ENCODE measurements around the gene ARHGAP24. TPM values are rescaled to one million over a fixed set of nuclear protein-coding genes. Genes with fewer than 3 reads are reported as not detected.
"Not testable (repeated sequence)": the region's sequence is repeated elsewhere in the genome, so short reads cannot be mapped to it uniquely, and the experiment has no call there.

Gene ARHGAP24
- total and polyA plus RNA-seq, 2 donors (not counting 3 experiments of a cell fraction or from before 2014, with no cell fraction given) = 52.1 to 79.4 TPM

DNA sequence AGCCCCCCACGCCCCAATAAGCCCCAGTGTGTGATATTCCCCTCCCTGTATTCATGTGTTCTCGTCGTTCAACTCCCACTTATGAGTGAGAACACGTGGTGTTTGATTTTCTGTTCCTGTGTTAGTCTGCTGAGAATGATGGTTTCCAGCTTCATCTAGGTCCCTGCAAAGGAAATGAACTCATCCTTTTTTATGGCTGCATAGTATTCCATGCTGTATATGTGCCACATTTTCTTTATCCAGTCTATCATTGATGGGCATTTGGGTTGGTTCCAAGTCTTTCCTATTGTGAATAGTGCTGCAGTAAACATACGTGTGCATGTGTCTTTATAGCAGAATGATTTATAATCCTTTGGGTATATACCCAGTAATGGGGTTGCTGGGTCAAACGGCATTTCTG is 440.6 kb downstream of the ARHGAP24 start:
- POLR2A ChIA-PET; H3K36me3 ChIP-seq (ENCODE audit: control insufficient read depth in 2 of 2, extremely low read depth in 1 of 2, insufficient read depth in 2 of 2, low read length in 2 of 2); dilution Hi-C loops (cut with MboI; ENCODE audit: extremely low pct_ligation_motif_present, low sequenced_read_pairs); FAIRE-seq; H3K9ac ChIP-seq (replicated peaks; ENCODE audit: extremely low read depth, insufficient read depth, low read length); H3K27ac ChIP-seq (ENCODE audit: insufficient read depth, low read depth, low read length); H3K4me2 ChIP-seq (ENCODE audit: insufficient read depth, low read length); H3K9me1 ChIP-seq (replicated peaks; ENCODE audit: control insufficient read depth, extremely low read depth, insufficient read depth, low read length); BruUV-seq (replicated peaks); H3K4me1 ChIP-seq (ENCODE audit: control insufficient read depth, extremely low read depth, insufficient read depth, low read length); H2AFZ ChIP-seq (ENCODE audit: low read depth, low read length); H3K4me3 ChIP-seq (replicated peaks in 1 of 3; ENCODE audit: insufficient read depth in 1 of 3, low read depth in 1 of 3, low read length in 3 of 3); DNase-seq (ENCODE audit: low read depth, low spot score); CTCF ChIA-PET; H3K9me3 ChIP-seq (replicated peaks; ENCODE audit: control insufficient read depth, insufficient read depth, low read length); intact Hi-C loops (cut with micrococcal nuclease); H3K27me3 ChIP-seq (ENCODE audit: control insufficient read depth in 2 of 2, insufficient read depth in 2 of 2, low read length in 2 of 2): not testable (repeated sequence)
- Histone ChIP-seq H4K20me1 (replicated peaks; ENCODE audit: control insufficient read depth, extremely low read depth, insufficient read depth, low read length) (peaks cover 23% of the 10 kb centered on the region), H3K79me2 (ENCODE audit: control insufficient read depth, insufficient read depth, low read length) (peaks cover 95% of the 10 kb centered on the region)

DNA sequence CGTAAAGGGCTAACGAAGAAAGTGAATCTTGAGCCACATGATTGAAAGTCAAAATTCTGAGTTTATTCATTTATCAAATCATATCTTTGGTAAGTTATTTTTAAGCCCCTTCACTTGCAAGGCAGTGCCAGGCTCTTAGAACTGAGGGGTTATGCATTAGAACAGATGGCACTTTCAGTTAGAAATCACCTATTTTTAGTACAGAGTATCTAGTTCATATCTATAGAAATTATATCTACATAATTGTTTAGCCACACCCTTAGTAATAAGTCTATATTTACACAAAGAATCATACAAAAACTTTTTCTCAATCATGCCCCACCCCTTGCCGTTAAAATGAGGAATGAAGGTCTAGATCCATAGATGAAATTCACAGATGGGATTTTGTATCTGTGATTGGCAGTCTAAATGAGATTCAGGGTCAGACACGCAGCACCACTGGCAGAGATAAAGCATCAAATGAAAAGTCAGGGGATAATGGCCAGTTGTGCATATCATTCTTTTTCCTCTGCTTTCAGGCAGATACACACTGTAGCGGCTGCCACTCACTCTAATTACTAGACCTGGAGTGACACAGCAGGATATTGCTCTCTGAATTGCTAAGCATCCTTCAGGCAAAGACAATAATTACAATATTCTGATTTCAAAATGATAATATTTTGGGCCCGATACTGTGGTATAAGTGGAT is 444.4 kb downstream of the ARHGAP24 start:
- Histone ChIP-seq H4K20me1 (replicated peaks; ENCODE audit: control insufficient read depth, extremely low read depth, insufficient read depth, low read length) (peaks cover 12% of the 10 kb centered on the region), H3K4me1 (ENCODE audit: control insufficient read depth, extremely low read depth, insufficient read depth, low read length) (no peaks in the 10 kb centered on the region), H3K9ac (replicated peaks; ENCODE audit: extremely low read depth, insufficient read depth, low read length) (no peak overlapping the region), H3K27me3 (ENCODE audit: control insufficient read depth in 2 of 2, insufficient read depth in 2 of 2, low read length in 2 of 2) (no peaks in the 10 kb centered on the region), H3K9me1 (replicated peaks; ENCODE audit: control insufficient read depth, extremely low read depth, insufficient read depth, low read length) (no peaks in the 10 kb centered on the region), H2AFZ (ENCODE audit: low read depth, low read length) (no peak overlapping the region), H3K4me3 (replicated peaks in 1 of 3; ENCODE audit: insufficient read depth in 1 of 3, low read depth in 1 of 3, low read length in 3 of 3) (no peak overlapping the region), H3K36me3 (ENCODE audit: control insufficient read depth in 2 of 2, extremely low read depth in 1 of 2, insufficient read depth in 2 of 2, low read length in 2 of 2) (no peaks in the 10 kb centered on the region), H3K27ac (ENCODE audit: insufficient read depth, low read depth, low read length) (no peak overlapping the region), H3K79me2 (ENCODE audit: control insufficient read depth, insufficient read depth, low read length) (peaks cover 94% of the 10 kb centered on the region), H3K4me2 (ENCODE audit: insufficient read depth, low read length) (no peak overlapping the region), H3K9me3 (replicated peaks; ENCODE audit: control insufficient read depth, insufficient read depth, low read length) (no peaks in the 10 kb centered on the region)
- dilution Hi-C loops (cut with MboI; ENCODE audit: extremely low pct_ligation_motif_present, low sequenced_read_pairs) (no loop called here), intact Hi-C loops (cut with micrococcal nuclease) (no loop called here)
- BruUV-seq (replicated peaks) = no TSS peak
- DNase-seq (ENCODE audit: low read depth, low spot score) (no peak), FAIRE-seq (no peak)
- ChIA-PET POLR2A (no interaction called here), CTCF (no interaction called here)
- TF ChIP-seq POLR2AphosphoS5 (IDR thresholded peaks at IDR 0.05; ENCODE audit: insufficient read depth, low read depth, low read length) (no peak), GATA2 (IDR thresholded peaks at IDR 0.05; ENCODE audit: insufficient read depth, insufficient read length, low read depth, low read length) (no peak), JUN (IDR thresholded peaks at IDR 0.05; ENCODE audit: borderline replicate concordance, insufficient read depth, insufficient read length, low read depth) (no peak)
- TF ChIP-seq, protein P1, sequence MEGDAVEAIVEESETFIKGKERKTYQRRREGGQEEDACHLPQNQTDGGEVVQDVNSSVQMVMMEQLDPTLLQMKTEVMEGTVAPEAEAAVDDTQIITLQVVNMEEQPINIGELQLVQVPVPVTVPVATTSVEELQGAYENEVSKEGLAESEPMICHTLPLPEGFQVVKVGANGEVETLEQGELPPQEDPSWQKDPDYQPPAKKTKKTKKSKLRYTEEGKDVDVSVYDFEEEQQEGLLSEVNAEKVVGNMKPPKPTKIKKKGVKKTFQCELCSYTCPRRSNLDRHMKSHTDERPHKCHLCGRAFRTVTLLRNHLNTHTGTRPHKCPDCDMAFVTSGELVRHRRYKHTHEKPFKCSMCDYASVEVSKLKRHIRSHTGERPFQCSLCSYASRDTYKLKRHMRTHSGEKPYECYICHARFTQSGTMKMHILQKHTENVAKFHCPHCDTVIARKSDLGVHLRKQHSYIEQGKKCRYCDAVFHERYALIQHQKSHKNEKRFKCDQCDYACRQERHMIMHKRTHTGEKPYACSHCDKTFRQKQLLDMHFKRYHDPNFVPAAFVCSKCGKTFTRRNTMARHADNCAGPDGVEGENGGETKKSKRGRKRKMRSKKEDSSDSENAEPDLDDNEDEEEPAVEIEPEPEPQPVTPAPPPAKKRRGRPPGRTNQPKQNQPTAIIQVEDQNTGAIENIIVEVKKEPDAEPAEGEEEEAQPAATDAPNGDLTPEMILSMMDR (IDR thresholded peaks at IDR 0.05; ENCODE audit: extremely low read depth in 1 of 2, insufficient read depth in 1 of 2, low read depth in 1 of 2, low read length in 2 of 2) = no peak
- TF ChIP-seq, protein P2, sequence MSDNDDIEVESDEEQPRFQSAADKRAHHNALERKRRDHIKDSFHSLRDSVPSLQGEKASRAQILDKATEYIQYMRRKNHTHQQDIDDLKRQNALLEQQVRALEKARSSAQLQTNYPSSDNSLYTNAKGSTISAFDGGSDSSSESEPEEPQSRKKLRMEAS (IDR thresholded peaks at IDR 0.05; ENCODE audit: insufficient read depth, insufficient read length) = no peak

Measured in endothelial cell of umbilical vein (primary cell).